K562 (cell line): ENCODE results near the gene LRIT1. TPM values are rescaled to one million over a fixed set of nuclear protein-coding genes. Genes with fewer than 3 reads are reported as not detected.
A peak's percentile ranks its signal among the peaks of the same experiment; 100 is the strongest.

Source experiments
- BRF1 ChIP-seq: IDR thresholded peaks from 3 replicates; pipeline ENCODE4 v1.6.1; 2011; ENCODE audit warnings: borderline replicate concordance, mild to moderate bottlenecking; ENCODE audit not compliant: insufficient read length; ENCODE audit errors: extremely low read depth
- CEBPG ChIP-seq, 3 experiments: fragments of 200-800 bp in 1 of 3; sonication (Bioruptor generic) in 1 of 3; sonication (generic) in 1 of 3; formaldehyde crosslinking in 1 of 3; IDR thresholded peaks in 2 of 3; conservative IDR thresholded peaks in 1 of 3; 2 replicates each; pipeline versions ENCODE4 v1.6.1 to v1.8.0; 2016 to 2022; ENCODE audit warnings: missing compliant biosample characterization in 2 of 3, missing genetic modification characterization in 2 of 3, mild to moderate bottlenecking in 1 of 3, missing genetic modification reagents in 1 of 3
- FOXP4 ChIP-seq: sonication (generic); formaldehyde crosslinking; IDR thresholded peaks from 2 replicates; pipeline ENCODE4 v1.8.0; 2022; ENCODE audit warnings: mild to moderate bottlenecking, missing genetic modification reagents, borderline replicate concordance
- MCM7 ChIP-seq, 2 experiments: fragments of 450-650 bp; IDR thresholded peaks; 2 replicates each; pipeline ENCODE4 v1.6.1; 2016 to 2018
- MGA ChIP-seq: fragments of 450-650 bp; IDR thresholded peaks from 2 replicates; pipeline ENCODE4 v1.6.1; 2016; ENCODE audit warnings: mild to moderate bottlenecking, moderate library complexity
- NCOR1 ChIP-seq: fragments of 450-650 bp; IDR thresholded peaks from 2 replicates; pipeline ENCODE4 v1.6.1; 2016; ENCODE audit warnings: mild to moderate bottlenecking, moderate library complexity
- NFXL1 ChIP-seq: fragments of 450-650 bp; formaldehyde crosslinking; IDR thresholded peaks from 2 replicates; pipeline ENCODE4 v1.4.0; 2021; ENCODE audit warnings: mild to moderate bottlenecking
- NKRF ChIP-seq: fragments of 450-650 bp; IDR thresholded peaks from 2 replicates; pipeline ENCODE4 v1.6.1; 2016; ENCODE audit warnings: borderline replicate concordance
- SMARCA5 ChIP-seq: fragments of 450-650 bp; IDR thresholded peaks from 2 replicates; pipeline ENCODE4 v1.6.1; 2016
- TBL1XR1 ChIP-seq, 2 experiments: IDR thresholded peaks; 2 replicates each; pipeline ENCODE4 v1.6.1; 2012; ENCODE audit warnings: improper control_type of control experiment in 2 of 2, low read length in 2 of 2, mild to moderate bottlenecking in 1 of 2
- ZFP36 ChIP-seq: fragments of 150-350 bp; IDR thresholded peaks from 2 replicates; pipeline ENCODE4 v1.6.1; 2018; ENCODE audit warnings: low read length, low read depth; ENCODE audit not compliant: partially characterized antibody
- polyA plus RNA-seq, 8 experiments: library from polyadenylated mRNA; depleted of rRNA in 4 of 8; stranded (reverse) in 5 of 8; unstranded in 3 of 8; fragments of >200 nt; fragmentation: Nextera tagmentation in 2 of 8; fragmentation: Illumina TruSeq in 1 of 8; extraction: Ambion mirVana in 2 of 8; extraction: Trizol in 1 of 8; gene quantifications; 2 replicates each; pipeline versions ENCODE4 v1.2.1 to v1.2.3, GENCODE V29; 2011 to 2014; ENCODE audit warnings: inconsistent platforms in 1 of 8, missing spikeins in 1 of 8
- total RNA-seq, 7 experiments: library from RNA; depleted of rRNA in 6 of 7; stranded (reverse); fragments of >200 nt in 6 of 7; fragmentation: Illumina TruSeq in 2 of 7; extraction: Trizol in 2 of 7; gene quantifications; 2 replicates each; pipeline versions ENCODE4 v1.2.1 to v1.2.3, GENCODE V29; 2011 to 2021; ENCODE audit warnings: low replicate concordance in 1 of 7

LRIT1 gene
- total and polyA plus RNA-seq, 9 of the 15 experiments (the other 6 are each of a cell fraction or from before 2014, with no cell fraction given), result not detected

GRCh38 chr10:84267503-84268126 lies 26.3 kb upstream of the LRIT1 start (continued):
- TF ChIP-seq MGA (peak; percentile 24; the same call in 1 of the 2 replicates), CEBPG (CRISPR knock-in tag; IDR thresholded peaks at IDR 0.05) (no peak), CEBPG (tag; conservative IDR thresholded peaks at IDR 0.05 in 1 of 2, IDR thresholded peaks at IDR 0.05 in 1 of 2) (no peak), BRF1 (no peak), SMARCA5 (no peak), MCM7 (IDR thresholded peaks at IDR 0.05) (no peak), NCOR1 (no peak), TBL1XR1 (IDR thresholded peaks at IDR 0.05; ENCODE audit: low read length in 2 of 2) (0 out of 4 replicates have a peak, but pooled peaks of 1 of the 2 experiments have one; percentile 26), NFXL1 (no peak), NKRF (no peak), FOXP4 (CRISPR knock-in tag) (no peak), ZFP36 (no peak)
